ENCODE results near the gene HDAC4. TPM values are rescaled to one million over a fixed set of nuclear protein-coding genes. Genes with fewer than 3 reads are reported as not detected.
A peak's percentile ranks its signal among the peaks of the same experiment; 100 is the strongest.

The HDAC4 gene
- total RNA-seq, 1 experiment from 2014 or later, result 21.8 TPM

GRCh38 chr2:239323447-239323846 is 77.4 kb downstream of the HDAC4 start:
- peaks cover 8% of the 10 kb centered on the region for H3K4me1 Mint-ChIP-seq (ENCODE audit: insufficient read depth, unreplicated experiment)
- no peak for DNase-seq (ENCODE audit: unreplicated experiment)
- ChIA-PET POLR2A (no interaction called here), CTCF (no interaction called here)
- no peak overlapping the region for H3K27ac Mint-ChIP-seq (ENCODE audit: low read depth, unreplicated experiment)
- H3K36me3 Mint-ChIP-seq (ENCODE audit: insufficient read depth, unreplicated experiment), result peaks cover 7% of the 10 kb centered on the region
- BruUV-seq (replicated peaks), result no TSS peak
- no peak overlapping the region for H3K4me3 Mint-ChIP-seq (ENCODE audit: unreplicated experiment)
- TF ChIP-seq, protein P1, sequence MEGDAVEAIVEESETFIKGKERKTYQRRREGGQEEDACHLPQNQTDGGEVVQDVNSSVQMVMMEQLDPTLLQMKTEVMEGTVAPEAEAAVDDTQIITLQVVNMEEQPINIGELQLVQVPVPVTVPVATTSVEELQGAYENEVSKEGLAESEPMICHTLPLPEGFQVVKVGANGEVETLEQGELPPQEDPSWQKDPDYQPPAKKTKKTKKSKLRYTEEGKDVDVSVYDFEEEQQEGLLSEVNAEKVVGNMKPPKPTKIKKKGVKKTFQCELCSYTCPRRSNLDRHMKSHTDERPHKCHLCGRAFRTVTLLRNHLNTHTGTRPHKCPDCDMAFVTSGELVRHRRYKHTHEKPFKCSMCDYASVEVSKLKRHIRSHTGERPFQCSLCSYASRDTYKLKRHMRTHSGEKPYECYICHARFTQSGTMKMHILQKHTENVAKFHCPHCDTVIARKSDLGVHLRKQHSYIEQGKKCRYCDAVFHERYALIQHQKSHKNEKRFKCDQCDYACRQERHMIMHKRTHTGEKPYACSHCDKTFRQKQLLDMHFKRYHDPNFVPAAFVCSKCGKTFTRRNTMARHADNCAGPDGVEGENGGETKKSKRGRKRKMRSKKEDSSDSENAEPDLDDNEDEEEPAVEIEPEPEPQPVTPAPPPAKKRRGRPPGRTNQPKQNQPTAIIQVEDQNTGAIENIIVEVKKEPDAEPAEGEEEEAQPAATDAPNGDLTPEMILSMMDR (IDR thresholded peaks at IDR 0.05; ENCODE audit: unreplicated experiment), result no peak
- no peaks in the 10 kb centered on the region for H3K27me3 Mint-ChIP-seq (ENCODE audit: insufficient read depth, unreplicated experiment)
- no peaks in the 10 kb centered on the region for H3K9me3 Mint-ChIP-seq (ENCODE audit: unreplicated experiment)
- intact Hi-C loops (cut with micrococcal nuclease), result no loop called here

DNA sequence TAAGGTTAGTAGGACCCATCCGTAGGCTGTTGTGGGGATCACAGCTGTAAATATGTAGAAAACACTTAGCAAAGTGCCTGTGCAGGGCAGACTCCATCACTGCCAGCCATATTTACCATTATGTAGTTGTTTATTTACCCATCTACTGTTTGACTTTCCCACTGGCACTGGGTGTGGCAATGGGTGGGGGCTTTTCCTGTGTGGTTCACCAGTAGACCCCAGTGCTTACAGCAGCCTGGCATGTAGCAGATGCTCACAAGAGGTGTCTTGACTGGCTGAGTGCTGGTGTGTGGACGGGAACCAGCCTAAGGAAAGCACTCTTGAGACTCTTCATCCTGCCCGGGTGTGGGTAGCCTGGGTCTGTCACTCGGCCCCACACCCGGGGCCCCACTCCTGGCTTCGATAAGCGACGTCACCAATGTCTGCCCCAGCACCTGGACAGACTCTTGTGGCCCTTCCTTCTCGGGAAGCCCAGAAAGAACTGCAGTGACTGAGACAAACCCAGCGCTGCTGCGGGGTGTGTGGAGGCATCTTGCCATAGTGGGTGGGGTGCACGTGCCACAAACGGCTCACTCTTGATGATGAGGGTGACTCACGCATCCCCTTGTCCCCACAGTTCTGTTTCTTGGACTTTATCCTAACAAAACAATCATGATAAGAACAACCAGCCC is 78.3 kb downstream of the HDAC4 start:
- Mint-ChIP-seq H3K4me3 (ENCODE audit: unreplicated experiment) (no peak overlapping the region), H3K9me3 (ENCODE audit: unreplicated experiment) (no peaks in the 10 kb centered on the region), H3K4me1 (ENCODE audit: insufficient read depth, unreplicated experiment) (peaks cover 8% of the 10 kb centered on the region), H3K27ac (ENCODE audit: low read depth, unreplicated experiment) (no peak overlapping the region), H3K27me3 (ENCODE audit: insufficient read depth, unreplicated experiment) (no peaks in the 10 kb centered on the region), H3K36me3 (ENCODE audit: insufficient read depth, unreplicated experiment) (peaks cover 7% of the 10 kb centered on the region)
- DNase-seq (ENCODE audit: unreplicated experiment), result peak; percentile 70
- ChIA-PET POLR2A (no interaction called here), CTCF (no interaction called here)
- no TSS peak for BruUV-seq (replicated peaks)
- TF ChIP-seq, protein P1 (IDR thresholded peaks at IDR 0.05; ENCODE audit: unreplicated experiment), result no peak
- intact Hi-C loops (cut with micrococcal nuclease), result no loop called here

GRCh38 chr2:239321596-239322415 is 79.0 kb downstream of the HDAC4 start:
- Mint-ChIP-seq H3K27ac (ENCODE audit: low read depth, unreplicated experiment) (no peak overlapping the region), H3K4me3 (ENCODE audit: unreplicated experiment) (no peak overlapping the region), H3K9me3 (ENCODE audit: unreplicated experiment) (no peaks in the 10 kb centered on the region), H3K4me1 (ENCODE audit: insufficient read depth, unreplicated experiment) (peaks cover 8% of the 10 kb centered on the region), H3K27me3 (ENCODE audit: insufficient read depth, unreplicated experiment) (no peaks in the 10 kb centered on the region), H3K36me3 (ENCODE audit: insufficient read depth, unreplicated experiment) (peaks cover 7% of the 10 kb centered on the region)
- peak; percentile 1 for DNase-seq (ENCODE audit: unreplicated experiment)
- intact Hi-C loops (cut with micrococcal nuclease), result no loop called here
- POLR2A ChIA-PET, result no interaction called here
- BruUV-seq (replicated peaks), result no TSS peak
- TF ChIP-seq, protein P1 (IDR thresholded peaks at IDR 0.05; ENCODE audit: unreplicated experiment), result no peak
- CTCF ChIA-PET, result interaction anchor here (0.6 to 0.7 kb wide), 2 partner anchors 60 to 334 kb away, joined by 3 to 6 read pairs; no protein-coding TSS in a partner anchor
